VCaP (cell line): Measurements from ENCODE around the gene TPRG1.

Experiments used
- H3K27ac ChIP-seq: fragments of 450-650 bp; 2 replicates; pipeline ENCODE4 v1.5.1; 2017
- TF ChIP-seq, protein P1 (sequence below): fragments of 450-650 bp; conservative IDR thresholded peaks from 2 replicates; pipeline ENCODE4 v1.5.1; 2017; ENCODE audit warnings: mild to moderate bottlenecking, moderate library complexity

Gene TPRG1

GRCh38 chr3:189360291-189360690 lies 188.5 kb downstream of the TPRG1 start:
- TF ChIP-seq, protein P1, sequence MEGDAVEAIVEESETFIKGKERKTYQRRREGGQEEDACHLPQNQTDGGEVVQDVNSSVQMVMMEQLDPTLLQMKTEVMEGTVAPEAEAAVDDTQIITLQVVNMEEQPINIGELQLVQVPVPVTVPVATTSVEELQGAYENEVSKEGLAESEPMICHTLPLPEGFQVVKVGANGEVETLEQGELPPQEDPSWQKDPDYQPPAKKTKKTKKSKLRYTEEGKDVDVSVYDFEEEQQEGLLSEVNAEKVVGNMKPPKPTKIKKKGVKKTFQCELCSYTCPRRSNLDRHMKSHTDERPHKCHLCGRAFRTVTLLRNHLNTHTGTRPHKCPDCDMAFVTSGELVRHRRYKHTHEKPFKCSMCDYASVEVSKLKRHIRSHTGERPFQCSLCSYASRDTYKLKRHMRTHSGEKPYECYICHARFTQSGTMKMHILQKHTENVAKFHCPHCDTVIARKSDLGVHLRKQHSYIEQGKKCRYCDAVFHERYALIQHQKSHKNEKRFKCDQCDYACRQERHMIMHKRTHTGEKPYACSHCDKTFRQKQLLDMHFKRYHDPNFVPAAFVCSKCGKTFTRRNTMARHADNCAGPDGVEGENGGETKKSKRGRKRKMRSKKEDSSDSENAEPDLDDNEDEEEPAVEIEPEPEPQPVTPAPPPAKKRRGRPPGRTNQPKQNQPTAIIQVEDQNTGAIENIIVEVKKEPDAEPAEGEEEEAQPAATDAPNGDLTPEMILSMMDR: no peak
- H3K27ac ChIP-seq: no peak overlapping the region

GRCh38 chr3:189361103-189361835 lies 189.5 kb downstream of the TPRG1 start:
- no peak overlapping the region for H3K27ac ChIP-seq
- TF ChIP-seq, protein P1: no peak

GRCh38 chr3:189363590-189364255 lies 192.0 kb downstream of the TPRG1 start:
- TF ChIP-seq, protein P1: no peak
- no peak overlapping the region for H3K27ac ChIP-seq

GRCh38 chr3:189365609-189366564 lies 194.1 kb downstream of the TPRG1 start:
- TF ChIP-seq, protein P1: no peak
- H3K27ac ChIP-seq: no peak overlapping the region

DNA sequence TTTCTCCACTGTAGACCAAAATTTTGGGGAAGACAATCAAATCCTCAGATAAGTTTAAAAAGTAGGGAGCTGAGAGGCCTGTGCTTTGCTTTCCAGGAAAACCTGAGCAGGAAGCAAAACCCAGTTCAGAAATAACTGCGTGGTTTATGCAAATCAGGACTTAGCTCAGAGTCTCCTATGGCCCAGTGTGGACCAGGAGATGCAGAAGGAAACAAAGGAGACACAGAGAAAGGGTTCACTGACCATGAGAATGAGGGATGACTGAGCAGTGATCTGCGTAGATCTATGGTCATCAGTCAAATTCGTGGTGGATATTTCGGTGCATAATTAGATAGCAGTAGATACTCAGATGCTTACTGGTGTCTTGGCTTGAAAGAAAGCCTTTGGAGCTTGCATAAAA lies 196.6 kb downstream of the TPRG1 start:
- no peak overlapping the region for H3K27ac ChIP-seq
- TF ChIP-seq, protein P1: no peak

- TF ChIP-seq, protein P1: no peak
- no peak overlapping the region for H3K27ac ChIP-seq
Measured at GRCh38 chr3:189369636-189370035, 197.9 kb downstream of the TPRG1 start.

DNA sequence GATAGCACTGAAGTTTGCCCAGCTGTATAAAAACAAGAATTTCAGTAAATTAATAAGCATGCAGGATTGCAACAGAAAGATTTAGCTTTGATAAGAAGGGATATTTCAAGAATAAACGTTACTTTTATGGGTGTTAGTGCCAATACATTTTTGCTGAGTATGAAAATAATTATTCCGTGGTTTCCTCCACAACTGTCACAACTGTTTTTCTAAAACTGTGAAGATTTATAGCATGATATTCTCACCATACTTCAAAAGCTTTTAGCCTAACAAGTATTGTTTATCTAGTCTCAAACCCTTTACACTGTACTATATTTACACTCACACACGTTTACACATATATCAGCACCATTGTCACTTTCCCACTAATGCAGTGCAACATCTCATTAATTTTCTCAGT lies 200.5 kb downstream of the TPRG1 start:
- TF ChIP-seq, protein P1: no peak
- no peak overlapping the region for H3K27ac ChIP-seq
